ENCODE results near the gene STAG3.
A peak's percentile ranks its signal among the peaks of the same experiment; 100 is the strongest.
"Not testable (repeated sequence)": the region's sequence is repeated elsewhere in the genome, so short reads cannot be mapped to it uniquely, and the experiment has no call there.

Gene STAG3

DNA sequence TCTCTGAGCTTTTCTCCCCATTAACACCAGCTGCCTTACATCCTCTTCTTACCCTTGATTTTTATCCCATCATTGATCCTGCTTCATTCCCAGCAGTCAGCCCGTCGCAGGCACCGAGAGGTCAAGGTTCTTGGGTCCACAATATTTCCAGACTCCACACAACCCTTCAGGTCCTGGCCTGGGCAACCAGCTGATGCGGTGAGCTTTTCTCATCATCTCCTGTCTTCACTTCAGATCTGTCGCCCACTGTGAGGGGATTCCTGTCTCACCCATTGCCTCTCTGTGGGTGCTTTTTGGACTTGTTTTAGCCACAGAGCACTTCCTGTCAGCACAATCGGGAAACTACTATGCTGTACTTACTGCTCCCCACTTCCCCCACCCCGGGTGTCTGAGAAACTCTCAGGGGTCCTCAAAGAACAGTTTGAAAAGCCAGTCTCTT is 33.6 kb downstream of the STAG3 start:
- DNase-seq (ENCODE audit: low read depth, low spot score) = no peak

GRCh38 chr7:100212631-100213286 is 35.0 kb downstream of the STAG3 start:
- DNase-seq (ENCODE audit: low read depth, low spot score) = no peak

DNA sequence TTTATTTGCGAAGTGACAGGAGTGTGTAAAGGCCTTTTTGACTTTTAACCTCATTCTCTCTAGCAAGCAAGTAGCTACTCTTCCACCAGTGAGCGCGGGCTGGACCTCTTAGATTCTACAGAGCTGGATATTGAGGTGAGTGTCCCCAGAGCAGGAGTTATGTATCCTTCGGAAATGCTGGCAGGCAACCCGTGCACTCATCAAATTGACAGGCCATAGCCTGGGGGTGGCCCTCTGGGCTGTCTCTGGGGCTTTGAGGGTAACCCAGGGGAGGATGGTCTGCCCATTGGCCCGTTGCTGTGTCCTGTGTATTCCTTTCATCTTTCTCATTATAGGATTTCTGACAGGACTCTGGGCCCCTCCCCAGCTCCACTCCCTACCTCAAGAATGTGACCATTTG is 36.0 kb downstream of the STAG3 start:
- peak; percentile 8 for DNase-seq (ENCODE audit: low read depth, low spot score)

GRCh38 chr7:100214356-100214755 is 36.6 kb downstream of the STAG3 start:
- DNase-seq (ENCODE audit: low read depth, low spot score) = not testable (repeated sequence)

- DNase-seq (ENCODE audit: low read depth, low spot score) = no peak
Measured at GRCh38 chr7:100215895-100216294, 38.2 kb downstream of the STAG3 start.

GRCh38 chr7:100217934-100218333 is 40.2 kb downstream of the STAG3 start:
- DNase-seq (ENCODE audit: low read depth, low spot score) = not testable (repeated sequence)

- no peak for DNase-seq (ENCODE audit: low read depth, low spot score)
Measured at GRCh38 chr7:100219271-100219737, 41.6 kb downstream of the STAG3 start.

GRCh38 chr7:100219801-100220585 is 42.3 kb downstream of the STAG3 start, which contains the start of gene PVRIG:
TSS of gene PVRIG (plus strand) at chr7:100219949. CDS start at chr7:100219971, 22 bp downstream.
- not testable (repeated sequence) for DNase-seq (ENCODE audit: low read depth, low spot score)

DNA sequence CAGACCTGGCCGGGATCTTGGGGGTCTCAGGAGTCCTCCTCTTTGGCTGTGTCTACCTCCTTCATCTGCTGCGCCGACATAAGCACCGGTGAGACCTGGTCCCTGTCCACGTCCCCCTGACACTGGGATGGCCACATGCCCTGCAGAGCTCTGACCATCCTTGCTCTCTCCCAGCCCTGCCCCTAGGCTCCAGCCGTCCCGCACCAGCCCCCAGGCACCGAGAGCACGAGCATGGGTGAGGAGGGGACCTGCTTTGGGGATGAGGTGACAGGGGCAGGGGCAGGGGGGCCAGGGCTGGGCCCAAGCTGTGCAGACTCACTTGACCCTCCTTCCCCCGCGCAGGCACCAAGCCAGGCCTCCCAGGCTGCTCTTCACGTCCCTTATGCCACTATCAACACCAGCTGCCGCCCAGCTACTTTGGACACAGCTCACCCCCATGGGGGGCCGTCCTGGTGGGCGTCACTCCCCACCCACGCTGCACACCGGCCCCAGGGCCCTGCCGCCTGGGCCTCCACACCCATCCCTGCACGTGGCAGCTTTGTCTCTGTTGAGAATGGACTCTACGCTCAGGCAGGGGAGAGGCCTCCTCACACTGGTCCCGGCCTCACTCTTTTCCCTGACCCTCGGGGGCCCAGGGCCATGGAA is 43.0 kb downstream of the STAG3 start:
- no peak for DNase-seq (ENCODE audit: low read depth, low spot score)

GRCh38 chr7:100221231-100221718 is 43.6 kb downstream of the STAG3 start:
- no peak for DNase-seq (ENCODE audit: low read depth, low spot score)

GRCh38 chr7:100221767-100222444 is 44.2 kb downstream of the STAG3 start:
- DNase-seq (ENCODE audit: low read depth, low spot score) = no peak

DNA sequence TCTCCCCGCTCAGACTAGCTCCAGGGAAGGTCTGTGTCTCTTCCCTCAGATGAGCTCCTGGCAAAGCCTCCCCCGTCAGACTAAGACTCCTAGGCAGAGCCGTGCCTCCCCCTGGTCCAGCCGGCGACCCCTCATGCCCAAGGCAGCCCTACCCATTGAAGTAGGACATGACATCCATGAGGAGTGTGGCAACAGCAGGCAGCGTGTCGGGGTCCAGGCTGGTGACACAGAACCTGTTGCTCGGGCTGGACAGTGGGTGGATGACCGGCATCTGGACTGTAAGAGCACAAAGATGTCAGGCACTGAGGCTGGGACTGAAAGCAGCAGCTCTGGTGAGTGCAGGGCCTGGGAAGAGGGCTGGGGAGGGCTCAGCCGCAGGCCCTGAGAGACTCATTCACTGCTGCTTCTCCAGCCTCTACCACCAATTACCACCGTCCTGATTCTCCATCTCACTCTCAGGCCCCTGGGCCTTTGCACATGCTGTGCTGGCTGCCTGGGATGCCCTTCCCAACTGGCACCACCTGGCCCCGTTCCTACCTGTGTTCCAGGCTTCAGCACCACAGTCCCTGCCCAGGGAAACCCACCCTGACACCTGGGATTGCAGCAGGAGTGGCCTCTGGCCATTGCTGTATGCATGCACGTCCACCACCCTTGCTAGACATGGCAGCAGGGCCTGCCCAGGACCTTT is 44.9 kb downstream of the STAG3 start:
- no peak for DNase-seq (ENCODE audit: low read depth, low spot score)

- DNase-seq (ENCODE audit: low read depth, low spot score) = not testable (repeated sequence)
Measured at GRCh38 chr7:100223376-100223927, 45.7 kb downstream of the STAG3 start.

- not testable (repeated sequence) for DNase-seq (ENCODE audit: low read depth, low spot score)
Measured at GRCh38 chr7:100224891-100225290, 47.2 kb downstream of the STAG3 start.

- DNase-seq (ENCODE audit: low read depth, low spot score) = not testable (repeated sequence)
Measured at GRCh38 chr7:100234660-100235317, 57.1 kb downstream of the STAG3 start.

DNA sequence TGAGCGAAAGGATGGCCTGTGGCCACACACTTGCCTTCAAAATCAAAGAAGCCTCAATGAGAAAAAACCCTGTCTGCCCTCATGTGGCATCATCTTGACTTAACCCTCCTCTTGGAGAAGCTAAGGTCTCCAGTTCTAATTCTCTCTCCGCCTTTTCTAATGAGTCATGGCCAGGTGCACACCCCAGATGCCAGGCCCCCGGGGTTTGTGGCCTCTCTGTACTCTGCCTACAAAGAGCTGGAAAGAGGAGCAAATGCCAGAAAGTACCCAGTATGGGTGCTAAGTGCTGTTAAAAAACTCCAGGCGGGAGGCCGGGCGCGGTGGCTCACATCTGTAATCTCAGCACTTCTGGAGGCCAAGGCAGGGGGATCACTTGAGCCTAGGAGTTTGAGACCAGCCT is 62.3 kb downstream of the STAG3 start:
- DNase-seq (ENCODE audit: low read depth, low spot score) = not testable (repeated sequence)

- DNase-seq (ENCODE audit: low read depth, low spot score) = not testable (repeated sequence)
Measured at GRCh38 chr7:100243385-100243784, 65.7 kb downstream of the STAG3 start.

GRCh38 chr7:100244988-100245605 is 67.4 kb downstream of the STAG3 start:
- not testable (repeated sequence) for DNase-seq (ENCODE audit: low read depth, low spot score)

DNA sequence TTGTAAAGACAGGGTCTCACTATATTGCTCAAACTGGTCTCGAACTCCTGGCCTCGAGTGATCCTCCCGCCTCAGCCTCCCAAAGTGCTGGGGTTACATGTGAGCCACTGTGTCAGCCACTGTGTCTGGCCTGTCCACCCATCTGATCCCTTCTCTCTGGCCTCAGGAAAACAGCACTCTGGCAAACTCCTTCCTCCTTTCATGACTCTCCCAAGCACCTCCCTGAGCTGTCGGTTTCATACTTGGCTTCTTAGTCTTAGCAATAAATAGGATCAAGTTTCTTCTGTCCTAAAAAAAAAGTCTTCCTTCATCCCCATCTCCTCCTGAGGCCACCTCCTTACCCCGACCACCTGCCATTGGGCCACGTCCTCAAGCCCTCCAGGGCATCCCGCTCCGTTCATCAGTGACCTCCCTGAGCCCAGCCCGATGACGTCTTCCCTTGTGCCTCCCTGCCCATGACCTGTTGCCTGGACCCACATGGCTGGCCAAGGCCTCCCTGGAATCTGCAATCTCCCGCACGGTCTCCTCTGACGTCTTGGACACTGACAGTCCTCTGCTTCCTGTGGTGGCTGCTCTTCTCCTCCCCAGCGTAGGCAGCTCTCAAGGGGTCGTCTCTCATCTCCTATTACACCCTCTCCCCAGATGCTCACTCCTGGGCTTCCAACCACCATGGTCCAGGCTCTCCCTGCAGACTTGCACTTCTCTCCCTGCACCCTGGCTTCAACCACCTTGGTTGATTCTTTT is 68.6 kb downstream of the STAG3 start:
- not testable (repeated sequence) for DNase-seq (ENCODE audit: low read depth, low spot score)

All from ELF-1 (cell line).